ENCODE data around the gene KIRREL3. TPM values are rescaled to one million over a fixed set of nuclear protein-coding genes. Genes with fewer than 3 reads are reported as not detected.

Gene KIRREL3
- total and polyA plus RNA-seq, 9 of the 15 experiments (the other 6 are each of a cell fraction or from before 2014, with no cell fraction given), result 0.04 to 0.10 TPM; not detected in 7

- TF ChIP-seq, protein P1, sequence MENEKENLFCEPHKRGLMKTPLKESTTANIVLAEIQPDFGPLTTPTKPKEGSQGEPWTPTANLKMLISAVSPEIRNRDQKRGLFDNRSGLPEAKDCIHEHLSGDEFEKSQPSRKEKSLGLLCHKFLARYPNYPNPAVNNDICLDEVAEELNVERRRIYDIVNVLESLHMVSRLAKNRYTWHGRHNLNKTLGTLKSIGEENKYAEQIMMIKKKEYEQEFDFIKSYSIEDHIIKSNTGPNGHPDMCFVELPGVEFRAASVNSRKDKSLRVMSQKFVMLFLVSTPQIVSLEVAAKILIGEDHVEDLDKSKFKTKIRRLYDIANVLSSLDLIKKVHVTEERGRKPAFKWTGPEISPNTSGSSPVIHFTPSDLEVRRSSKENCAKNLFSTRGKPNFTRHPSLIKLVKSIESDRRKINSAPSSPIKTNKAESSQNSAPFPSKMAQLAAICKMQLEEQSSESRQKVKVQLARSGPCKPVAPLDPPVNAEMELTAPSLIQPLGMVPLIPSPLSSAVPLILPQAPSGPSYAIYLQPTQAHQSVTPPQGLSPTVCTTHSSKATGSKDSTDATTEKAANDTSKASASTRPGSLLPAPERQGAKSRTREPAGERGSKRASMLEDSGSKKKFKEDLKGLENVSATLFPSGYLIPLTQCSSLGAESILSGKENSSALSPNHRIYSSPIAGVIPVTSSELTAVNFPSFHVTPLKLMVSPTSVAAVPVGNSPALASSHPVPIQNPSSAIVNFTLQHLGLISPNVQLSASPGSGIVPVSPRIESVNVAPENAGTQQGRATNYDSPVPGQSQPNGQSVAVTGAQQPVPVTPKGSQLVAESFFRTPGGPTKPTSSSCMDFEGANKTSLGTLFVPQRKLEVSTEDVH (IDR thresholded peaks at IDR 0.05; ENCODE audit: low read depth, partially characterized antibody), result no peak
- TF ChIP-seq ZNF184 (CRISPR knock-in tag; IDR thresholded peaks at IDR 0.05) (no peak), HES1 (IDR thresholded peaks at IDR 0.05; ENCODE audit: low read depth) (no peak), NFXL1 (CRISPR knock-in tag; IDR thresholded peaks at IDR 0.05) (no peak), MCM5 (IDR thresholded peaks at IDR 0.05; ENCODE audit: low read depth) (no peak), XRCC3 (IDR thresholded peaks at IDR 0.05) (no peak), NCOA6 (IDR thresholded peaks at IDR 0.05) (no peak), KAT2B (IDR thresholded peaks at IDR 0.05; ENCODE audit: low read depth, low read length) (no peak)
- TF ChIP-seq, protein P2, sequence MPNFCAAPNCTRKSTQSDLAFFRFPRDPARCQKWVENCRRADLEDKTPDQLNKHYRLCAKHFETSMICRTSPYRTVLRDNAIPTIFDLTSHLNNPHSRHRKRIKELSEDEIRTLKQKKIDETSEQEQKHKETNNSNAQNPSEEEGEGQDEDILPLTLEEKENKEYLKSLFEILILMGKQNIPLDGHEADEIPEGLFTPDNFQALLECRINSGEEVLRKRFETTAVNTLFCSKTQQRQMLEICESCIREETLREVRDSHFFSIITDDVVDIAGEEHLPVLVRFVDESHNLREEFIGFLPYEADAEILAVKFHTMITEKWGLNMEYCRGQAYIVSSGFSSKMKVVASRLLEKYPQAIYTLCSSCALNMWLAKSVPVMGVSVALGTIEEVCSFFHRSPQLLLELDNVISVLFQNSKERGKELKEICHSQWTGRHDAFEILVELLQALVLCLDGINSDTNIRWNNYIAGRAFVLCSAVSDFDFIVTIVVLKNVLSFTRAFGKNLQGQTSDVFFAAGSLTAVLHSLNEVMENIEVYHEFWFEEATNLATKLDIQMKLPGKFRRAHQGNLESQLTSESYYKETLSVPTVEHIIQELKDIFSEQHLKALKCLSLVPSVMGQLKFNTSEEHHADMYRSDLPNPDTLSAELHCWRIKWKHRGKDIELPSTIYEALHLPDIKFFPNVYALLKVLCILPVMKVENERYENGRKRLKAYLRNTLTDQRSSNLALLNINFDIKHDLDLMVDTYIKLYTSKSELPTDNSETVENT (CRISPR knock-in tag; IDR thresholded peaks at IDR 0.05), result no peak
- TF ChIP-seq, protein P3, sequence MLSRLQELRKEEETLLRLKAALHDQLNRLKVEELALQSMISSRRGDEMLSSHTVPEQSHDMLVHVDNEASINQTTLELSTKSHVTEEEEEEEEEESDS (CRISPR knock-in tag; IDR thresholded peaks at IDR 0.05), result no peak
Observed at GRCh38 chr11:126456089-126456488, 544.5 kb downstream of the KIRREL3 start (continued).

All from K562 (cell line).